Vagina (tissue), 2 donors: ENCODE results near the gene CPOX. TPM values are rescaled to one million over a fixed set of nuclear protein-coding genes. Genes with fewer than 3 reads are reported as not detected.

Experiments
- DNase-seq, 2 donors: peaks; one replicate each; pipeline ENCODE4 v3.0.0-alpha.2; 2017; ENCODE audit errors: extremely low spot score in 2 of 2
- H3K27ac ChIP-seq: fragments of 200-600 bp; sonication (generic); one replicate; pipeline ENCODE4 v1.5.1; 2019
- H3K27me3 ChIP-seq: fragments of 200-600 bp; sonication (generic); one replicate; pipeline ENCODE4 v1.5.1; 2019
- H3K36me3 ChIP-seq, 2 donors: fragments of 200-600 bp; sonication (generic); one replicate each; pipeline ENCODE4 v1.5.1; 2017 to 2019
- H3K4me1 ChIP-seq: fragments of 200-600 bp; sonication (generic); one replicate; pipeline ENCODE4 v1.5.1; 2019
- H3K4me3 ChIP-seq, 2 donors: fragments of 200-600 bp; sonication (generic); 1 replicate in 1 of 2; 2 replicates in 1 of 2; pipeline ENCODE4 v1.5.1; 2016 to 2019
- H3K9me3 ChIP-seq: fragments of 200-600 bp; sonication (generic); one replicate; pipeline ENCODE4 v1.5.1; 2019
- CTCF ChIP-seq, 3 experiments: fragments of 450-650 bp in 2 of 3; fragments of 200-600 bp in 1 of 3; sonication (generic) in 1 of 3; IDR thresholded peaks; one replicate each; pipeline ENCODE4 v1.5.1; 2017 to 2019; ENCODE audit warnings: antibody characterized with exemption in 3 of 3, mild to moderate bottlenecking in 2 of 3, moderate library complexity in 2 of 3
- POLR2A ChIP-seq, 2 donors: fragments of 450-650 bp; IDR thresholded peaks; one replicate each; pipeline ENCODE4 v1.6.1; 2017; ENCODE audit warnings: antibody characterized with exemption in 2 of 2, mild to moderate bottlenecking in 2 of 2, moderate library complexity in 2 of 2
- POLR2AphosphoS5 ChIP-seq, 2 donors: sonication (generic); formaldehyde crosslinking; IDR thresholded peaks; one replicate each; pipeline ENCODE4 v1.9.0; 2017; ENCODE audit warnings: antibody characterized with exemption in 2 of 2, mild to moderate bottlenecking in 2 of 2, low read depth in 1 of 2; ENCODE audit not compliant: insufficient read depth in 1 of 2
- intact Hi-C: fragments of 100-400 bp; cut with DNase I; formaldehyde crosslinking; loops from one replicate; pipeline ENCODE4 v1.15.1; 2023
- total RNA-seq: library from RNA; depleted of rRNA; stranded (reverse); fragments of >200 nt; gene quantifications from one replicate; pipeline ENCODE4 v1.2.3, GENCODE V29; 2016

CPOX gene
- total RNA-seq, 1 donor from 2014 or later, result 21.4 TPM

DNA sequence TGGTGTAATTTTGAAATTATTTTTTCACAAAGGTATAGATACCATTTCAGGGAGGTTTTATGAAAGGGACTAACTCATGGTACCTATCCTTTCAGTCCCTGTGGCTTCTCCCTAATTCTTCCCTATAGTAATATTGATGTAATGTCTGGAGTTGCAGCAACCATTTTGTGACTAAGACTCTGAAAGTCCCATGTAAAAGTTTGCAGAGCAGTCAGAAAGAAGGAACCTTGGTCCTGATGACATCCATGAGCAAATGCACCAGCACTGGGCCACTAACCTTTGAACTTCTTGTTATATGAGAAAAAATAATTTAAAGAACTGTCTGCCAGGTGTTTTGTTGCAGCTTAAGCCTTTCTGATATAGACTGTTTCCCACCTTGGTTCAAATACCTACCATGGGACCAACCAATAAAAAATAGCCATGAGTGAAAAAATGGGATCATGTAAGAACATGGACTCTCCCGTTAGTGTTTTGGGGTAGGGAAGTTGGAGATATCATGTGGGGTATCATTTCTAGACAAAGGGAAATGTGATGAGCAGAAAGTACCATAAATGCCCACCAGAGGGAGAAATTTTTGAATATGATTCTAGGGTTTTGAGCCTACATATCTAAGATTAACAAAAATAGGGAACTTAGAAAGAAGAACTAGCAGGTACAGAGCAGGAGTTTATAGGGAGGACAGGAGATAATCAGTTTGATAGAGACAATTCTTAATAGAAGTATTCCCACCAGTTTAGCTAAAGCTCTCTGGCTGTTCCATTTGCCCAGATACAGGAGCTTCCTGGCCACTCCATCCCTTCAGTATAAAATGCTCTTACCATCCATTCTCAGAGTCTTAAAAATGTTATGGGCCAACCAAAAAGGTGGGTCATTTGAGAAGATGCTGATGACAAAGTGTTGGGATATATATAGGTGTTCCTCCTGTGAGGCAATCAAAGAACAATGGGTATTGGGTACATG is 3.4 kb upstream of the CPOX start:
- peaks cover 12% of the 10 kb centered on the region for H3K4me1 ChIP-seq

GRCh38 chr3:98596087-98596486 is 2.7 kb upstream of the CPOX start:
- intact Hi-C loops, result no loop called here
- H3K4me3 ChIP-seq, result no peak overlapping the region
- H3K27me3 ChIP-seq, result no peaks in the 10 kb centered on the region
- H3K9me3 ChIP-seq, result no peaks in the 10 kb centered on the region
- peaks cover 19% of the 10 kb centered on the region for H3K4me1 ChIP-seq
- TF ChIP-seq POLR2A (IDR thresholded peaks at IDR 0.05) (no peak), CTCF (IDR thresholded peaks at IDR 0.05) (no peak), POLR2AphosphoS5 (IDR thresholded peaks at IDR 0.05; ENCODE audit: insufficient read depth in 1 of 2, low read depth in 1 of 2) (no peak)
- no peak for DNase-seq
- no peak overlapping the region for H3K27ac ChIP-seq
- H3K36me3 ChIP-seq, result no peaks in the 10 kb centered on the region

More for the DNA sequence above, 3.4 kb upstream of the CPOX start:
- Histone ChIP-seq H3K9me3 (no peaks in the 10 kb centered on the region), H3K27me3 (no peaks in the 10 kb centered on the region), H3K4me3 (no peak overlapping the region), H3K36me3 (no peaks in the 10 kb centered on the region), H3K27ac (no peak overlapping the region)
- no peak for DNase-seq
- TF ChIP-seq CTCF (IDR thresholded peaks at IDR 0.05) (peak in 2 of 3 experiments; percentile 27 to 52), POLR2A (IDR thresholded peaks at IDR 0.05) (no peak), POLR2AphosphoS5 (IDR thresholded peaks at IDR 0.05; ENCODE audit: insufficient read depth in 1 of 2, low read depth in 1 of 2) (no peak)
- intact Hi-C loops, result no loop called here

GRCh38 chr3:98594628-98595324 is 1.4 kb upstream of the CPOX start:
- H3K27me3 ChIP-seq, result no peaks in the 10 kb centered on the region
- H3K9me3 ChIP-seq, result no peaks in the 10 kb centered on the region
- peaks cover 22% of the 10 kb centered on the region for H3K4me1 ChIP-seq
- H3K36me3 ChIP-seq, result peaks cover 0 to 12% of the 10 kb centered on the region in 2 donors
- H3K4me3 ChIP-seq, result no peak overlapping the region
- no peak for DNase-seq
- H3K27ac ChIP-seq, result no peak overlapping the region
- no peak for TF ChIP-seq POLR2AphosphoS5 (IDR thresholded peaks at IDR 0.05; ENCODE audit: insufficient read depth in 1 of 2, low read depth in 1 of 2)
- TF ChIP-seq CTCF (IDR thresholded peaks at IDR 0.05), result no peak
- no peak for TF ChIP-seq POLR2A (IDR thresholded peaks at IDR 0.05)
- intact Hi-C loops, result loop anchor here (5.0 kb wide), 1 partner anchor 67 kb away; no protein-coding TSS in a partner anchor

DNA sequence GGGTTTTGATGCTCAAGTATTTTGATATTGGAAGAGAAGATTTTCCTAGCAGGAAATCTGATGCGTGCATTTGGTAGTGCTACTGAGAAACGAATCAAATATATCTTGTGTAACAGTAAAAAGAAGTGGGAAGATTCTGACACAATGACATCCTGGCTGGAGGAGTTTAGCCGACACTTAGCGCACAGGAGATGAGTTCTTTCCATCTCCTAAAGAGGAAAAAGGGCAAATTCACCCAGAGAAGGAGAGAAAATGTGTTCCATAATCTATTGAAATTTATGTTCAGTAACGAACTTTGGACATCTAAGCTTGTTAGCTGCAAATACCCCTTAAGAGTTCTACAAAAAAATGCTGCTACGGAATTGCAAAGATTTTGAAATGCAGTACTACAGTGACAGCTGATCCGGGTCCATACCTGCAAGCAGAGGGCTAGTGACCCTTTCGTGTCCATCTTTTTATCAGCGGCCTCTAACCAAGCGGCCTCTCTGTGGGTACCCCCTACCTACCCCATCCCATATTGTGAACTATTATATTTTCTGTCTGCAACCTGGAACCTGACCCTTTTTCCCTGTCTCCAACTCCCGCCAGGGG is 971 bp downstream of the CPOX start:
- Histone ChIP-seq H3K36me3 (peaks cover 0 to 18% of the 10 kb centered on the region in 2 donors), H3K27ac (peak overlapping the region; percentile 88), H3K27me3 (no peaks in the 10 kb centered on the region), H3K4me1 (peaks cover 25% of the 10 kb centered on the region), H3K9me3 (no peaks in the 10 kb centered on the region), H3K4me3 (peak overlapping the region; percentile 71 to 83)
- TF ChIP-seq CTCF (IDR thresholded peaks at IDR 0.05) (no peak), POLR2A (IDR thresholded peaks at IDR 0.05) (no peak), POLR2AphosphoS5 (IDR thresholded peaks at IDR 0.05; ENCODE audit: insufficient read depth in 1 of 2, low read depth in 1 of 2) (no peak)
- intact Hi-C loops, result loop anchor here (5.0 kb wide), 1 partner anchor 65 kb away; no protein-coding TSS in a partner anchor
- no peak for DNase-seq
